UCSD-AML1 (cell line): ENCODE data around the gene TMEM95.
A peak's percentile ranks its signal among the peaks of the same experiment; 100 is the strongest.

Experiments
- DNase-seq: peaks from one replicate; lab custom pipeline; 2025; ENCODE audit not compliant: unreplicated experiment; lab: John Stamatoyannopoulos, UW

TMEM95 gene

GRCh38 chr17:7403977-7404736 lies 49.2 kb downstream of the TMEM95 start, which contains the start of gene TMEM256:
Gene TMEM256 (minus strand): TSS chr17:7404097. CDS start chr17:7404084, 13 bp downstream.
- DNase-seq, result peak; percentile 99

GRCh38 chr17:7404737-7405349 lies 49.9 kb downstream of the TMEM95 start:
- DNase-seq, result peak; percentile 53

GRCh38 chr17:7405350-7406234 lies 50.6 kb downstream of the TMEM95 start:
- no peak for DNase-seq

- no peak for DNase-seq
Measured at GRCh38 chr17:7406235-7406825, 51.4 kb downstream of the TMEM95 start.
